ENCODE results near the gene ITGA8. TPM values are rescaled to one million over a fixed set of nuclear protein-coding genes. Genes with fewer than 3 reads are reported as not detected.

ITGA8 gene
- total and polyA plus RNA-seq, 7 donors: 0.46 to 5.7 (median 0.81) TPM

GRCh38 chr10:15571575-15571974 is 148.1 kb downstream of the ITGA8 start:
- H3K4me3 ChIP-seq: no peak overlapping the region
- no peaks in the 10 kb centered on the region for H3K36me3 ChIP-seq
- no peaks in the 10 kb centered on the region for H3K9me3 ChIP-seq
- TF ChIP-seq EP300 (IDR thresholded peaks at IDR 0.05) (no peak), POLR2AphosphoS5 (IDR thresholded peaks at IDR 0.05) (no peak), CTCF (IDR thresholded peaks at IDR 0.05) (no peak), POLR2A (IDR thresholded peaks at IDR 0.05) (no peak)
- no peaks in the 10 kb centered on the region for H3K27me3 ChIP-seq
- peaks cover 0 to 11% (median 2%) of the 10 kb centered on the region in 4 donors for H3K4me1 ChIP-seq
- intact Hi-C loops (cut with DNase I): no loop called here
- H3K27ac ChIP-seq: no peak overlapping the region
- DNase-seq: peak; percentile 67
- WGBS, 2 donors: 48 to 52% methylated on average over 3 of the region's 3 CpGs

- no peak for TF ChIP-seq POLR2A (IDR thresholded peaks at IDR 0.05)
- no peak for TF ChIP-seq EP300 (IDR thresholded peaks at IDR 0.05)
- TF ChIP-seq CTCF (IDR thresholded peaks at IDR 0.05): no peak
- no peak for TF ChIP-seq POLR2AphosphoS5 (IDR thresholded peaks at IDR 0.05)
- H3K36me3 ChIP-seq: no peaks in the 10 kb centered on the region
- H3K27ac ChIP-seq: no peak overlapping the region
- 97 to 98% methylated on average over 3 of the region's 3 CpGs for WGBS, 2 donors
- intact Hi-C loops (cut with DNase I): no loop called here
- no peaks in the 10 kb centered on the region for H3K9me3 ChIP-seq
- no peak for DNase-seq
- H3K27me3 ChIP-seq: no peaks in the 10 kb centered on the region
- H3K4me3 ChIP-seq: no peak overlapping the region
- H3K4me1 ChIP-seq: peaks cover 0 to 11% (median 2%) of the 10 kb centered on the region in 4 donors
Observed at GRCh38 chr10:15570738-15571339, 148.9 kb downstream of the ITGA8 start.

- Histone ChIP-seq H3K27ac (no peak overlapping the region), H3K36me3 (no peaks in the 10 kb centered on the region), H3K4me3 (no peak overlapping the region), H3K4me1 (peaks cover 0 to 11% (median 2%) of the 10 kb centered on the region in 4 donors), H3K9me3 (no peaks in the 10 kb centered on the region), H3K27me3 (no peaks in the 10 kb centered on the region)
- TF ChIP-seq EP300 (IDR thresholded peaks at IDR 0.05): no peak
- TF ChIP-seq POLR2A (IDR thresholded peaks at IDR 0.05): no peak
- TF ChIP-seq CTCF (IDR thresholded peaks at IDR 0.05): no peak
- TF ChIP-seq POLR2AphosphoS5 (IDR thresholded peaks at IDR 0.05): no peak
- no peak for DNase-seq
- intact Hi-C loops (cut with DNase I): no loop called here
- WGBS, 2 donors: 89 to 91% methylated on average over 1 of the region's 1 CpG
Observed at GRCh38 chr10:15567952-15568351, 151.8 kb downstream of the ITGA8 start.

- intact Hi-C loops (cut with DNase I): no loop called here
- no peak for TF ChIP-seq POLR2AphosphoS5 (IDR thresholded peaks at IDR 0.05)
- TF ChIP-seq POLR2A (IDR thresholded peaks at IDR 0.05): no peak
- 93 to 96% methylated on average over 1 of the region's 1 CpG for WGBS, 2 donors
- Histone ChIP-seq H3K9me3 (no peaks in the 10 kb centered on the region), H3K4me3 (no peak overlapping the region), H3K36me3 (no peaks in the 10 kb centered on the region), H3K27me3 (no peaks in the 10 kb centered on the region), H3K4me1 (no peaks in the 10 kb centered on the region), H3K27ac (no peak overlapping the region)
- no peak for DNase-seq
Observed at GRCh38 chr10:15563246-15563645, 156.5 kb downstream of the ITGA8 start.

- H3K36me3 ChIP-seq: no peaks in the 10 kb centered on the region
- WGBS, 2 donors: 82 to 86% methylated on average over 5 of the region's 5 CpGs
- intact Hi-C loops (cut with DNase I): no loop called here
- DNase-seq: no peak
- H3K9me3 ChIP-seq: no peaks in the 10 kb centered on the region
- H3K27me3 ChIP-seq: no peaks in the 10 kb centered on the region
- no peak overlapping the region for H3K4me3 ChIP-seq
- no peak overlapping the region for H3K27ac ChIP-seq
- TF ChIP-seq POLR2A (IDR thresholded peaks at IDR 0.05) (no peak), POLR2AphosphoS5 (IDR thresholded peaks at IDR 0.05) (no peak), EP300 (IDR thresholded peaks at IDR 0.05) (no peak), CTCF (IDR thresholded peaks at IDR 0.05) (no peak)
- H3K4me1 ChIP-seq: no peaks in the 10 kb centered on the region
Observed at GRCh38 chr10:15562578-15562977, 157.1 kb downstream of the ITGA8 start.
